ENCODE measurements around the gene EGFL6.

EGFL6 gene

GRCh38 chrX:13552892-13553291, 16.5 kb upstream of the EGFL6 start:
- TF ChIP-seq CTCF (IDR thresholded peaks at IDR 0.05; ENCODE audit: extremely low read depth, missing control alignments): no peak

GRCh38 chrX:13565511-13565910, 3.9 kb upstream of the EGFL6 start:
- no peak for DNase-seq (ENCODE audit: low spot score)
- TF ChIP-seq CTCF (IDR thresholded peaks at IDR 0.05; ENCODE audit: extremely low read depth, missing control alignments): no peak

More at GRCh38 chrX:13552892-13553291, 16.5 kb upstream of the EGFL6 start:
- DNase-seq (ENCODE audit: low spot score): no peak

- no peak for TF ChIP-seq CTCF (IDR thresholded peaks at IDR 0.05; ENCODE audit: extremely low read depth, missing control alignments)
- no peak for DNase-seq (ENCODE audit: low spot score)
Observed at GRCh38 chrX:13570261-13570605, 832 bp downstream of the EGFL6 start.

DNA sequence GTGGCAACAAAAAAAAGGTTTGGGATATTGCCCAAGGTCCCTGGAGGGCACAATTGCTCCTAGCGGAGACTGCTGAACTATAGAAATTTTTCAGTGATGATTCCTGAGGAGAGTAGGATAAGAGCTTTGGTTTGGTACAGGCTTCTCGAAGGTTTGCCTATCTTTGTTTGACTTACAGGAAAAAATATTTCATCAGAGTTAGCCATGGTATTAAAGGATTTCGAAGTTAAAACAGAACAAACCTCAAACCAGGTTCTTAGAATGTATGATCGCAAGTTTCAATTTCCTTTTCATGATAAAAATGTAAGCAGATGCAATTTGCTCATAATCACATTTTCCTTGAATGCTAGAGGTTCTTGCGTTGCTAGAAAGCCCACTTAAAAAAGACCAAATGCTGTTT, 1.7 kb downstream of the EGFL6 start:
- TF ChIP-seq CTCF (IDR thresholded peaks at IDR 0.05; ENCODE audit: extremely low read depth, missing control alignments): no peak
- no peak for DNase-seq (ENCODE audit: low spot score)

DNA sequence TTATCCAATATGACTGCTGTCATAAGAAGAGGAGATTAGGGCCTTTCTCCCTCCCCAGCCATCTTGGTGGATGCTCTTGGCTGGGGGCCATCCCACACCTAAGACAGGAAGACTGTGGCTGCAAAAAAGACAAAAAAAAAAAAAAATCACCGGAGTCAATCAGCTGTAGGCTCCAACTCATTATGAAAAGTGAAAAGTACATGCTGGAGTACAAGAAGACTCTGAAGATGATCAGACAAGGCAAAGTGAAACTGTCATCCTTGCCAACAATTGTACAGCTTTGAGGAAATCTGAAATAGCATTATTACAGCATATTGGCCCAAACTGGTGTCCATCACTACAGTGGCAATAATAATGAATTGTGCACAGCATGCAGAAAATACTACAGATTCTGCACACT, 5.2 kb downstream of the EGFL6 start:
- DNase-seq (ENCODE audit: low spot score): no peak
- no peak for TF ChIP-seq CTCF (IDR thresholded peaks at IDR 0.05; ENCODE audit: extremely low read depth, missing control alignments)

DNA sequence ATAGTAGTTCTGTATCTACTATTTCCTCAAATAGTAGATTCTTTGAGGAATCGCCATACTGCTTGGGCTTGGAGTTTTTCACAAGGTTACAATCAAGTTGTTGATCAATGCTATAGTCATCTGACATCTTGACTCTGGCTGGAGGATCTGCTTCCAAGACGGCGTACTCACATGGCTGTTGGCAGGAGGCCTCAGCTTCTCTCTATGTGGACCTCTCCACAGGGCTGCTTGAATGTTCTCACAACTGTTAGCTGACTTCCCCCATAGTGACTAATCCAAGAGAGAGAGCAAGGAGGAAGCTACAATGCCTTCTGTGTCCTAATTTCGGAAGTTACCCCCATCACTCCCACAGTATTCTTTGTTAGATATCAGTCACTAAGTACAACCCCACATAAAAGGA, 10.3 kb downstream of the EGFL6 start:
- no peak for DNase-seq (ENCODE audit: low spot score)
- TF ChIP-seq CTCF (IDR thresholded peaks at IDR 0.05; ENCODE audit: extremely low read depth, missing control alignments): no peak

DNA sequence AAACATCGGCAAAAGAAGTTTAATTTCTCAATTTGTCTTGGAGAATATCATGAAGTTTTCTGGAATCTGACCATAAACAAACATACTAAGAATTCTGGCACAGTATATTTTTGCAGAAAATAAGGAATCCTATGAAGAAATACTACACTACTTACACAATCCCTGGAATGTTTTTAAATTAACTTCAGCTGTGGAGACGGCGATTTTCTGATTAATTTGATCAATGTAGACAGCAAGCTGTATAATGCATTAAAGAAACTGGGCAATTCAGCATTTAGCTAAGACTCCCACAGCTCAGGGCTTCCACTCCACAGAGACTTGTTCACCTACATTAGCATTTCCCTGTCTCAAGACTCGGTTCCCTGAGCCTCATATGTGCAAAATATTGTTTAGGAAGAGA, 12.2 kb downstream of the EGFL6 start:
- no peak for DNase-seq (ENCODE audit: low spot score)
- no peak for TF ChIP-seq CTCF (IDR thresholded peaks at IDR 0.05; ENCODE audit: extremely low read depth, missing control alignments)

Measured in GM20000 (cell line).